ENCODE results near the gene CYYR1. TPM values are rescaled to one million over a fixed set of nuclear protein-coding genes. Genes with fewer than 3 reads are reported as not detected.

Gene CYYR1
- total RNA-seq, 1 experiment from 2014 or later: not detected

GRCh38 chr21:26597981-26598380, 24.9 kb upstream of the CYYR1 start:
- ATAC-seq (no peak), DNase-seq (ENCODE audit: low read depth, low spot score) (no peak)
- Histone ChIP-seq H3K27me3 (ENCODE audit: control insufficient read depth, insufficient read depth, low read length) (no peaks in the 10 kb centered on the region), H3K4me1 (ENCODE audit: control insufficient read depth, insufficient read depth, low read length) (no peaks in the 10 kb centered on the region), H3K4me3 (ENCODE audit: low read depth in 2 of 2, low read length in 2 of 2) (no peak overlapping the region), H3K9me3 (ENCODE audit: control insufficient read depth, insufficient read depth, low read depth, low read length) (no peaks in the 10 kb centered on the region), H3K27ac (ENCODE audit: low read length) (no peak overlapping the region), H3K36me3 (ENCODE audit: control insufficient read depth, insufficient read depth, low read length) (no peaks in the 10 kb centered on the region)
- in situ Hi-C loops (cut with HindIII; ENCODE audit: low pct_unique_long_range_greater_than_20kb, low sequenced_read_pairs) (no loop called here), intact Hi-C loops (cut with micrococcal nuclease; ENCODE audit: unreplicated experiment) (no loop called here)
- TF ChIP-seq, protein P1, sequence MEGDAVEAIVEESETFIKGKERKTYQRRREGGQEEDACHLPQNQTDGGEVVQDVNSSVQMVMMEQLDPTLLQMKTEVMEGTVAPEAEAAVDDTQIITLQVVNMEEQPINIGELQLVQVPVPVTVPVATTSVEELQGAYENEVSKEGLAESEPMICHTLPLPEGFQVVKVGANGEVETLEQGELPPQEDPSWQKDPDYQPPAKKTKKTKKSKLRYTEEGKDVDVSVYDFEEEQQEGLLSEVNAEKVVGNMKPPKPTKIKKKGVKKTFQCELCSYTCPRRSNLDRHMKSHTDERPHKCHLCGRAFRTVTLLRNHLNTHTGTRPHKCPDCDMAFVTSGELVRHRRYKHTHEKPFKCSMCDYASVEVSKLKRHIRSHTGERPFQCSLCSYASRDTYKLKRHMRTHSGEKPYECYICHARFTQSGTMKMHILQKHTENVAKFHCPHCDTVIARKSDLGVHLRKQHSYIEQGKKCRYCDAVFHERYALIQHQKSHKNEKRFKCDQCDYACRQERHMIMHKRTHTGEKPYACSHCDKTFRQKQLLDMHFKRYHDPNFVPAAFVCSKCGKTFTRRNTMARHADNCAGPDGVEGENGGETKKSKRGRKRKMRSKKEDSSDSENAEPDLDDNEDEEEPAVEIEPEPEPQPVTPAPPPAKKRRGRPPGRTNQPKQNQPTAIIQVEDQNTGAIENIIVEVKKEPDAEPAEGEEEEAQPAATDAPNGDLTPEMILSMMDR (IDR thresholded peaks at IDR 0.05): no peak
- CTCF ChIA-PET: no interaction called here
- BruUV-seq (replicated peaks): no TSS peak
- POLR2A ChIA-PET: no interaction called here

GRCh38 chr21:26597031-26597430, 23.9 kb upstream of the CYYR1 start:
- no peaks in the 10 kb centered on the region for H3K4me1 ChIP-seq (ENCODE audit: control insufficient read depth, insufficient read depth, low read length)
- ChIA-PET POLR2A (no interaction called here), CTCF (no interaction called here)
- no peaks in the 10 kb centered on the region for H3K27me3 ChIP-seq (ENCODE audit: control insufficient read depth, insufficient read depth, low read length)
- H3K9me3 ChIP-seq (ENCODE audit: control insufficient read depth, insufficient read depth, low read depth, low read length): no peaks in the 10 kb centered on the region
- H3K36me3 ChIP-seq (ENCODE audit: control insufficient read depth, insufficient read depth, low read length): no peaks in the 10 kb centered on the region
- no peak for TF ChIP-seq REST (IDR thresholded peaks at IDR 0.05; ENCODE audit: insufficient read depth in 1 of 2, low read depth in 2 of 2, low read length in 1 of 2)
- no peak for TF ChIP-seq TCF7L2 (IDR thresholded peaks at IDR 0.05; ENCODE audit: low read depth, low read length)
- DNase-seq (ENCODE audit: low read depth, low spot score) (no peak), ATAC-seq (no peak)
- no peak overlapping the region for H3K27ac ChIP-seq (ENCODE audit: low read length)
- no peak overlapping the region for H3K4me3 ChIP-seq (ENCODE audit: low read depth in 2 of 2, low read length in 2 of 2)
- no TSS peak for BruUV-seq (replicated peaks)
- in situ Hi-C loops (cut with HindIII; ENCODE audit: low pct_unique_long_range_greater_than_20kb, low sequenced_read_pairs) (no loop called here), intact Hi-C loops (cut with micrococcal nuclease; ENCODE audit: unreplicated experiment) (no loop called here)

DNA sequence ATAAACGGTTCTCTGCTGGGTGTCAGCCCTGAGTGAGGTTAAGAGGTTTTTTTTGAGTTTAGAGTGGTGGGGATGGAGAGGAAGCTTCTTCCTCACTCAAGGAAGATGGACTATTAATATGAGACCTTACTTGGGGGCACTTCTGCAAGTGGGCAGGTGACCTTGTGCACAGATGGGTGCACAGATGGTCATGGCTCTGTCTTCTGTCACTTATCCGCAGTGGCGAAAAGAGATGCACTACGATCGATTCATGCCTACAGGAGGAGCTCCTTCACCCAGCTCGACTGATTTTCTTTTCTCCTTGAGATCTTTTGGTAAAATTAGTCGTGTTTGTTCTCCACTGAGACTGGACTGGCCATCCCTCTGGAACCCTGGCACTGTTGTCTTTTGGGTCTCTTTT, 22.9 kb upstream of the CYYR1 start:
- ATAC-seq: no peak
- in situ Hi-C loops (cut with HindIII; ENCODE audit: low pct_unique_long_range_greater_than_20kb, low sequenced_read_pairs): no loop called here
- Histone ChIP-seq H3K9me3 (ENCODE audit: control insufficient read depth, insufficient read depth, low read depth, low read length) (no peaks in the 10 kb centered on the region), H3K27ac (ENCODE audit: low read length) (no peak overlapping the region), H3K4me3 (ENCODE audit: low read depth in 2 of 2, low read length in 2 of 2) (no peak overlapping the region), H3K36me3 (ENCODE audit: control insufficient read depth, insufficient read depth, low read length) (no peaks in the 10 kb centered on the region), H3K27me3 (ENCODE audit: control insufficient read depth, insufficient read depth, low read length) (no peaks in the 10 kb centered on the region), H3K4me1 (ENCODE audit: control insufficient read depth, insufficient read depth, low read length) (no peaks in the 10 kb centered on the region)
- no TSS peak for BruUV-seq (replicated peaks)
- intact Hi-C loops (cut with micrococcal nuclease; ENCODE audit: unreplicated experiment): no loop called here
- no peak for DNase-seq (ENCODE audit: low read depth, low spot score)
- POLR2A ChIA-PET: no interaction called here
- CTCF ChIA-PET: interaction anchor here (0.6 kb wide), 1 partner anchor 529 kb away, joined by 4 read pairs; no protein-coding TSS in a partner anchor
- TF ChIP-seq SIN3A (IDR thresholded peaks at IDR 0.05; ENCODE audit: borderline replicate concordance, insufficient read depth, low read depth, low read length): no peak
- TF ChIP-seq REST (IDR thresholded peaks at IDR 0.05; ENCODE audit: insufficient read depth in 1 of 2, low read depth in 2 of 2, low read length in 1 of 2): no peak
- TF ChIP-seq TCF7L2 (IDR thresholded peaks at IDR 0.05; ENCODE audit: low read depth, low read length): no peak
- TF ChIP-seq, protein P1 (IDR thresholded peaks at IDR 0.05): no peak
- no peak for TF ChIP-seq POLR2AphosphoS5 (IDR thresholded peaks at IDR 0.05; ENCODE audit: low read depth, low read length)
